ENCODE results near the gene POLDIP2. TPM values are rescaled to one million over a fixed set of nuclear protein-coding genes. Genes with fewer than 3 reads are reported as not detected.
A peak's percentile ranks its signal among the peaks of the same experiment; 100 is the strongest.

The POLDIP2 gene
- 82.2 TPM for total RNA-seq

- H3K36me3 ChIP-seq: peaks cover 47 to 64% of the 10 kb centered on the region in 2 donors
- peak within 1 kb of the TSS; percentile 93 to 99 for H3K4me3 ChIP-seq
- intact Hi-C loops (cut with DNase I): loop anchor here (1.0 to 5.0 kb wide), 3 partner anchors 22 to 315 kb away; partner anchors contain the start of genes IFT20, NLK, TMEM97 and TNFAIP1
- H3K27me3 ChIP-seq: no peaks in the 10 kb centered on the region
- H3K4me1 ChIP-seq: peaks cover 3 to 17% of the 10 kb centered on the region in 2 donors
- H3K27ac ChIP-seq: peak within 1 kb of the TSS; percentile 92 to 95
- TF ChIP-seq, protein P1, sequence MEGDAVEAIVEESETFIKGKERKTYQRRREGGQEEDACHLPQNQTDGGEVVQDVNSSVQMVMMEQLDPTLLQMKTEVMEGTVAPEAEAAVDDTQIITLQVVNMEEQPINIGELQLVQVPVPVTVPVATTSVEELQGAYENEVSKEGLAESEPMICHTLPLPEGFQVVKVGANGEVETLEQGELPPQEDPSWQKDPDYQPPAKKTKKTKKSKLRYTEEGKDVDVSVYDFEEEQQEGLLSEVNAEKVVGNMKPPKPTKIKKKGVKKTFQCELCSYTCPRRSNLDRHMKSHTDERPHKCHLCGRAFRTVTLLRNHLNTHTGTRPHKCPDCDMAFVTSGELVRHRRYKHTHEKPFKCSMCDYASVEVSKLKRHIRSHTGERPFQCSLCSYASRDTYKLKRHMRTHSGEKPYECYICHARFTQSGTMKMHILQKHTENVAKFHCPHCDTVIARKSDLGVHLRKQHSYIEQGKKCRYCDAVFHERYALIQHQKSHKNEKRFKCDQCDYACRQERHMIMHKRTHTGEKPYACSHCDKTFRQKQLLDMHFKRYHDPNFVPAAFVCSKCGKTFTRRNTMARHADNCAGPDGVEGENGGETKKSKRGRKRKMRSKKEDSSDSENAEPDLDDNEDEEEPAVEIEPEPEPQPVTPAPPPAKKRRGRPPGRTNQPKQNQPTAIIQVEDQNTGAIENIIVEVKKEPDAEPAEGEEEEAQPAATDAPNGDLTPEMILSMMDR (IDR thresholded peaks at IDR 0.05): peak in 1 of 3 experiments; percentile 14
- peak; percentile 75 to 97 for DNase-seq (ENCODE audit: low spot score in 2 of 2)
- H3K9me3 ChIP-seq: no peaks in the 10 kb centered on the region
Measured at GRCh38 chr17:28357061-28357900, at the start of gene POLDIP2. POLDIP2 (minus strand) TSS chr17:28357527; CDS start chr17:28357448, 79 bp downstream.

GRCh38 chr17:28406473-28406814 is 49.1 kb upstream of the POLDIP2 start:
- H3K36me3 ChIP-seq: peaks cover 0 to 5% of the 10 kb centered on the region in 2 donors
- TF ChIP-seq, protein P1 (IDR thresholded peaks at IDR 0.05): no peak
- H3K4me1 ChIP-seq: peaks cover 9 to 11% of the 10 kb centered on the region in 2 donors
- intact Hi-C loops (cut with DNase I): loop anchor here (5.0 kb wide), 1 partner anchor 311 kb away; the partner anchor contains the start of genes RAB34 and RPL23A
- no peaks in the 10 kb centered on the region for H3K9me3 ChIP-seq
- DNase-seq (ENCODE audit: low spot score in 2 of 2): no peak
- no peaks in the 10 kb centered on the region for H3K27me3 ChIP-seq
- H3K27ac ChIP-seq: no peak overlapping the region
- H3K4me3 ChIP-seq: peak overlapping the region; percentile 77 to 79

DNA sequence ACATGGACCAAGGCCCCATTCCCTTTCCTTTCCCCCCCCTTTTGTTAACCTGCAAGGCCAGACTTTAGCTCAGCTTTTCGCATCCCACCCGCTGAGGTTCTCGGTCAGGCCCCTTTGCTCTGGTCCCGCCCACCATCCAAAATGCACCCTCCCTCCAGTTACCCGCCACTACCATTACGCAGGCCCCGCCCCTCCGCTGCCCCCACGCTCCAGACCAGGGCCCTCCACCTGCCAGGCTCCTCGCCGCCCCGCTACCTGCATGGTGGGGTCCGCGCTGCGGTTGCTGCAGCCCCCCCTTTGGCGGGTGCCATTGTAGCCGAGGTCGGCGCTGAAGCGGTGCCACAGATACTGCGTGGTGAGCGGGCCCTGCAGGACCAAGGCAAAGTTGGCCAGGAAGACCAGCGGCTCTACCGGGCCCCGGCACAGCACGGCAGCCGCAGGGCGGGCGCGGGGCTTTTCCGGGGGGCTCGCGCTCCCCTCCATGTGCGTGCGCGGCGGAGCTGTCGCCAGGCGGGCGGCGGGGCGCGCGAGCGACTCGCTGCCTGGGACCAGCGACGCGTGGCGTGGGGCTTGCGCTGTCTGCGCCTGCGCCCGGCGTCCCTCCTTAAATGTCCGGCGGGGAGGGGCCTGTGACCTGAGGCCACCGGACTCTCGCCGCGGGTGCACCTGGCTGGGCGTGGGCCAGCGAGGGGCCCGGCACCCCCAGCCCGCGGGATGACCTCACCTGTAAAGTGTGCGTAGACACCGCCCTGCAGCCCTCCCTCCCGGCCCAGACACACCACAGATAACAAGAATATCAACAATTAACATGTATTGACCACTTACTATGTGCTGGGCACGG is 48.5 kb upstream of the POLDIP2 start, which contains the start of gene SLC46A1:
TSS of gene SLC46A1 (minus strand) at position 581 of the 841 bp plus-strand sequence. CDS start at position 483, 98 bp downstream.
- Histone ChIP-seq H3K36me3 (peaks cover 0 to 5% of the 10 kb centered on the region in 2 donors), H3K4me1 (peaks cover 9 to 11% of the 10 kb centered on the region in 2 donors), H3K9me3 (no peaks in the 10 kb centered on the region), H3K27me3 (no peaks in the 10 kb centered on the region), H3K4me3 (peak within 1 kb of the TSS; percentile 77 to 79), H3K27ac (peak within 1 kb of the TSS; percentile 52 to 54)
- intact Hi-C loops (cut with DNase I): loop anchor here (5.0 kb wide), 1 partner anchor 311 kb away; the partner anchor contains the start of genes RAB34 and RPL23A
- TF ChIP-seq, protein P1 (IDR thresholded peaks at IDR 0.05): no peak
- DNase-seq (ENCODE audit: low spot score in 2 of 2): peak in 1 of 2 donors; percentile 74

GRCh38 chr17:28404812-28405570 is 47.7 kb upstream of the POLDIP2 start:
- TF ChIP-seq, protein P1 (IDR thresholded peaks at IDR 0.05): no peak
- peak overlapping the region; percentile 52 to 54 for H3K27ac ChIP-seq
- intact Hi-C loops (cut with DNase I): loop anchor here (5.0 kb wide), 1 partner anchor 312 kb away; the partner anchor contains the start of genes RAB34 and RPL23A

More at GRCh38 chr17:28404812-28405570, 47.7 kb upstream of the POLDIP2 start:
- Histone ChIP-seq H3K4me1 (peaks cover 9 to 11% of the 10 kb centered on the region in 2 donors), H3K9me3 (no peaks in the 10 kb centered on the region), H3K27me3 (no peaks in the 10 kb centered on the region), H3K4me3 (peak overlapping the region; percentile 77 to 79), H3K36me3 (peaks cover 0 to 12% of the 10 kb centered on the region in 2 donors)
- DNase-seq (ENCODE audit: low spot score in 2 of 2): peak in 1 of 2 donors; percentile 63
